HL-60 (cell line): Measurements from ENCODE around the gene ARHGAP27.

Source experiments
- DNase-seq, 2 experiments: peaks; one replicate each; pipeline ENCODE4 v3.0.0-alpha.2; 2010 to 2020; ENCODE audit warnings: low read depth in 1 of 2, low spot score in 1 of 2
- H3K27ac ChIP-seq: fragments of 250-450 bp; sonication (Bioruptor Pico); replicated peaks from 2 replicates; pipeline ENCODE4 v1.5.1; 2020; ENCODE audit warnings: mild to moderate bottlenecking, moderate library complexity
- H3K27me3 ChIP-seq: fragments of 250-450 bp; sonication (Bioruptor Pico); 2 replicates; pipeline ENCODE4 v1.5.1; 2021; ENCODE audit warnings: mild to moderate bottlenecking, moderate library complexity; ENCODE audit not compliant: insufficient read depth, poor library complexity, severe bottlenecking
- H3K4me3 ChIP-seq: replicated peaks from 2 replicates; pipeline ENCODE4 v1.5.1; 2011; ENCODE audit warnings: mild to moderate bottlenecking, control low read depth, low read length; ENCODE audit not compliant: insufficient read depth
- GABPA ChIP-seq: IDR thresholded peaks from 2 replicates; pipeline ENCODE4 v1.6.1; 2012; ENCODE audit warnings: low read depth
- POLR2AphosphoS5 ChIP-seq: IDR thresholded peaks from 2 replicates; pipeline ENCODE4 v1.6.1; 2012; ENCODE audit warnings: low read depth
- SPI1 ChIP-seq: IDR thresholded peaks from 2 replicates; pipeline ENCODE4 v1.6.1; 2012; ENCODE audit warnings: low read depth, mild to moderate bottlenecking, borderline replicate concordance
- TF ChIP-seq, protein P1 (sequence below): IDR thresholded peaks from one replicate; pipeline ENCODE4 v1.5.1; 2011; ENCODE audit warnings: low read length, control low read depth, inconsistent platforms; ENCODE audit not compliant: insufficient read depth
- TF ChIP-seq, protein P2 (sequence below): IDR thresholded peaks from 2 replicates; pipeline ENCODE4 v1.6.1; 2012; ENCODE audit warnings: low read depth; ENCODE audit not compliant: insufficient replicate concordance

The ARHGAP27 gene

DNA sequence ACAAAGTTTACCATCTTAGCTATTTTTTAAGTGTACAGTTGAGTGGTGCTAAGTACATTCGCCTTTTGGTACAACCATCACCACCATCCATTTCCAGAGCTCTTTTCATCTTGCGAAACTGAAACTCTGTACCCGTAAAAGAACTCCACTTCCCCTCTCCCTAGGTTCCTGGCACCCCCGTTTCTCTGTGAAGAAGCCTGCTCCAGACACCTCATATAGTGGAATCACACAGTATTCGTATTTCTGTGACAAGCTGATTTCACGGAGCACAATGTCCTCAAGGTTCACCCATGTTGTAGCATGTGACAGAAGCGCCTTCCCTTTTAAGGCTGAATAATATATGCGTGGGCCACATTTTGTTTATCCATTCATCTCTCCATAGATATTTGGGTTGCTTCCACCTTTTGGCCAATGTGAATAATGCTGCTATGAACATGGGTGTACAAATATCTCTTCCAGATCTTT is 61.7 kb downstream of the ARHGAP27 start:
- Histone ChIP-seq H3K4me3 (no peak overlapping the region), H3K27me3 (peaks cover 5% of the 10 kb centered on the region), H3K27ac (no peak overlapping the region)
- TF ChIP-seq SPI1 (peak; percentile 16; the same call in 1 of the 2 replicates), GABPA (no peak)
- TF ChIP-seq, protein P1, sequence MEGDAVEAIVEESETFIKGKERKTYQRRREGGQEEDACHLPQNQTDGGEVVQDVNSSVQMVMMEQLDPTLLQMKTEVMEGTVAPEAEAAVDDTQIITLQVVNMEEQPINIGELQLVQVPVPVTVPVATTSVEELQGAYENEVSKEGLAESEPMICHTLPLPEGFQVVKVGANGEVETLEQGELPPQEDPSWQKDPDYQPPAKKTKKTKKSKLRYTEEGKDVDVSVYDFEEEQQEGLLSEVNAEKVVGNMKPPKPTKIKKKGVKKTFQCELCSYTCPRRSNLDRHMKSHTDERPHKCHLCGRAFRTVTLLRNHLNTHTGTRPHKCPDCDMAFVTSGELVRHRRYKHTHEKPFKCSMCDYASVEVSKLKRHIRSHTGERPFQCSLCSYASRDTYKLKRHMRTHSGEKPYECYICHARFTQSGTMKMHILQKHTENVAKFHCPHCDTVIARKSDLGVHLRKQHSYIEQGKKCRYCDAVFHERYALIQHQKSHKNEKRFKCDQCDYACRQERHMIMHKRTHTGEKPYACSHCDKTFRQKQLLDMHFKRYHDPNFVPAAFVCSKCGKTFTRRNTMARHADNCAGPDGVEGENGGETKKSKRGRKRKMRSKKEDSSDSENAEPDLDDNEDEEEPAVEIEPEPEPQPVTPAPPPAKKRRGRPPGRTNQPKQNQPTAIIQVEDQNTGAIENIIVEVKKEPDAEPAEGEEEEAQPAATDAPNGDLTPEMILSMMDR: no peak
- no peak for DNase-seq

DNA sequence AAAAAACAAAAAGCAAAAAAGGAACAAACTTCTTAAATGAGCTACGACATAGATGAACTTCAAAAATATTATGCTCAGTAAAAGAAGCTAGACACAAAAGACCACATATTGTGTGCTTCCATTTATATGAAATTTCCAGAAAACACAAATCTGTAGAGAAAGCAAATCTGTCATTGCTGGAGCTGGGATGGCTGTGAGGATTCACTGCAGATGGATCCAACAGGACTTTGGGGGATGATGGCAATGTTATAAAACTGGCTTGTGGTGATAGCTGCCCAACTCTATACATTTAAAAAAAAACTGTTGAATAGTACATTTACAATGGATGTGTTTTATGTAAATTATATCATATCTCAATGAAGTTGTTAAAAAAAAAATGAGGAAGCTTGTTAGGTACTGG is 63.2 kb downstream of the ARHGAP27 start:
- Histone ChIP-seq H3K27me3 (peaks cover 5% of the 10 kb centered on the region), H3K27ac (no peak overlapping the region), H3K4me3 (no peak overlapping the region)
- TF ChIP-seq GABPA (no peak), POLR2AphosphoS5 (no peak), SPI1 (no peak)
- TF ChIP-seq, protein P1: no peak
- TF ChIP-seq, protein P2, sequence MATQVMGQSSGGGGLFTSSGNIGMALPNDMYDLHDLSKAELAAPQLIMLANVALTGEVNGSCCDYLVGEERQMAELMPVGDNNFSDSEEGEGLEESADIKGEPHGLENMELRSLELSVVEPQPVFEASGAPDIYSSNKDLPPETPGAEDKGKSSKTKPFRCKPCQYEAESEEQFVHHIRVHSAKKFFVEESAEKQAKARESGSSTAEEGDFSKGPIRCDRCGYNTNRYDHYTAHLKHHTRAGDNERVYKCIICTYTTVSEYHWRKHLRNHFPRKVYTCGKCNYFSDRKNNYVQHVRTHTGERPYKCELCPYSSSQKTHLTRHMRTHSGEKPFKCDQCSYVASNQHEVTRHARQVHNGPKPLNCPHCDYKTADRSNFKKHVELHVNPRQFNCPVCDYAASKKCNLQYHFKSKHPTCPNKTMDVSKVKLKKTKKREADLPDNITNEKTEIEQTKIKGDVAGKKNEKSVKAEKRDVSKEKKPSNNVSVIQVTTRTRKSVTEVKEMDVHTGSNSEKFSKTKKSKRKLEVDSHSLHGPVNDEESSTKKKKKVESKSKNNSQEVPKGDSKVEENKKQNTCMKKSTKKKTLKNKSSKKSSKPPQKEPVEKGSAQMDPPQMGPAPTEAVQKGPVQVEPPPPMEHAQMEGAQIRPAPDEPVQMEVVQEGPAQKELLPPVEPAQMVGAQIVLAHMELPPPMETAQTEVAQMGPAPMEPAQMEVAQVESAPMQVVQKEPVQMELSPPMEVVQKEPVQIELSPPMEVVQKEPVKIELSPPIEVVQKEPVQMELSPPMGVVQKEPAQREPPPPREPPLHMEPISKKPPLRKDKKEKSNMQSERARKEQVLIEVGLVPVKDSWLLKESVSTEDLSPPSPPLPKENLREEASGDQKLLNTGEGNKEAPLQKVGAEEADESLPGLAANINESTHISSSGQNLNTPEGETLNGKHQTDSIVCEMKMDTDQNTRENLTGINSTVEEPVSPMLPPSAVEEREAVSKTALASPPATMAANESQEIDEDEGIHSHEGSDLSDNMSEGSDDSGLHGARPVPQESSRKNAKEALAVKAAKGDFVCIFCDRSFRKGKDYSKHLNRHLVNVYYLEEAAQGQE: no peak
- DNase-seq: no peak

DNA sequence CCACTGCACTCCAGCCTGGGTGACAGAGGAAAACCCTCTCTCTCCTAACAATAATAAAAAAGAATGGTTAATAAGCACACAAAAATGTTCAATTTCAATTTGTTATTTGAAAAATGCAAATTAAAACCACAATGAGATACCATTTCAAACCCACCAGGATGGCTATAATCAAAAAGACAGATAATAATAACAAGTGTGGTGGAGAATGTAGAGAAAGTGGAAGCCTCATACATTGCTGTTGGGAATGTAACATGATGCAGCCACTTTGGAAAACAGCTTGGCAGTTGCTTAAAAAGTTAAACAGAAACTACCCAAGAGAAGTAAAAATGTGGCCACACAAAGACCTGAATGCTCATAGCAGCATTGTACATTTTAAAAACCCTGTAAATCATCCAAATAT is 64.0 kb downstream of the ARHGAP27 start:
- H3K27ac ChIP-seq: no peak overlapping the region
- H3K27me3 ChIP-seq: peaks cover 5% of the 10 kb centered on the region
- TF ChIP-seq POLR2AphosphoS5: no peak
- no peak for TF ChIP-seq GABPA
- TF ChIP-seq, protein P1: no peak
- TF ChIP-seq, protein P2: no peak
- TF ChIP-seq SPI1: no peak
- DNase-seq: no peak
- no peak overlapping the region for H3K4me3 ChIP-seq

DNA sequence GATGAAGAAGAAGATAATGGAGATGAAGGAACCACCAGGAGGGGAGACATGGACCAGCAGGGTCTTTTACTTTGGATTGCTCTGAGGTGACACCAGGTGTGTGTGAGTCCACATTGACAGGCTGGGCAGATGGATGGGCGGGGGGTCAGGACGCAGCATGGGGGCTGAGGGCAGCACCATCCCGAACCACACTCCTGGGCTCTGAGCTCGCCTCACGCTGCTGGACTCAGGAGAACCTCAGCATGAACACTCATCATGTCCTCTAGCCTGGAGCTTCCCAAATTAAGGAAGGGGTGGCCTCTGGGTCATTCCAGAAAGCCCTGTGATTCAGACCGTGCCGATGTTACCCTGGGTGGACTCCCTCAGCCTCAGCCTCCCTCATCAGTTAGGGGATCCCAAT is 65.5 kb downstream of the ARHGAP27 start:
- TF ChIP-seq GABPA (no peak), POLR2AphosphoS5 (no peak)
- TF ChIP-seq, protein P1: no peak
- Histone ChIP-seq H3K4me3 (no peak overlapping the region), H3K27ac (no peak overlapping the region), H3K27me3 (peaks cover 5% of the 10 kb centered on the region)
- DNase-seq: no peak
